Endothelial cell of umbilical vein (primary cell): ENCODE results near the gene STATH. TPM values are rescaled to one million over a fixed set of nuclear protein-coding genes. Genes with fewer than 3 reads are reported as not detected.

Experiments
- BruUV-seq: library from RNA; stranded (reverse); fragments of 400-500 nt; replicated peaks from 2 replicates; lab custom pipeline; 2021; lab: Mats Ljungman, UMichigan
- CTCF ChIA-PET: fragments of 300-600, 350-600 bp; sonication (Branson Sonifier 250); formaldehyde crosslinking; loops from one replicate; lab custom pipeline; 2021; ENCODE audit warnings: antibody characterized with exemption, inconsistent platforms; lab: Charles Lee
- POLR2A ChIA-PET: fragments of 300-600, 350-600 bp; sonication (Branson Sonifier 250); formaldehyde crosslinking; loops from one replicate; lab custom pipeline; 2021; ENCODE audit warnings: antibody characterized with exemption, inconsistent platforms; lab: Charles Lee
- DNase-seq: peaks from one replicate; pipeline ENCODE4 v3.0.0-alpha.2; 2011; ENCODE audit warnings: low read depth, low spot score
- FAIRE-seq: peaks from 2 replicates; lab custom pipeline; 2011; peaks lifted over from hg19 to GRCh38; lab: Jason Lieb, UNC
- H2AFZ ChIP-seq: 2 replicates; pipeline ENCODE4 v1.6.0; 2012; ENCODE audit warnings: low read depth, low read length, control low read depth, inconsistent platforms
- H3K27ac ChIP-seq: 2 replicates; pipeline ENCODE4 v1.5.1; 2011; ENCODE audit warnings: low read depth, mild to moderate bottlenecking, control low read depth, low read length, moderate library complexity; ENCODE audit not compliant: insufficient read depth
- H3K27me3 ChIP-seq, 2 experiments: 2 replicates each; pipeline versions ENCODE4 v1.6.0 to v1.6.1; 2011; ENCODE audit warnings: low read length in 2 of 2, mixed read lengths in 1 of 2; ENCODE audit not compliant: control insufficient read depth in 2 of 2, insufficient read depth in 2 of 2
- H3K36me3 ChIP-seq, 2 experiments: 2 replicates in 1 of 2; 3 replicates in 1 of 2; pipeline ENCODE4 v1.5.1; 2011; ENCODE audit warnings: low read length in 2 of 2, mild to moderate bottlenecking in 1 of 2, moderate library complexity in 1 of 2; ENCODE audit not compliant: control insufficient read depth in 2 of 2, insufficient read depth in 2 of 2; ENCODE audit errors: extremely low read depth in 1 of 2
- H3K4me1 ChIP-seq: 3 replicates; pipeline ENCODE4 v1.5.1; 2011; ENCODE audit warnings: mild to moderate bottlenecking, low read length; ENCODE audit not compliant: control insufficient read depth, insufficient read depth; ENCODE audit errors: extremely low read depth
- H3K4me2 ChIP-seq: 2 replicates; pipeline ENCODE4 v1.6.1; 2011; ENCODE audit warnings: low read length, control low read depth, mixed read lengths; ENCODE audit not compliant: insufficient read depth
- H3K4me3 ChIP-seq, 3 experiments: fragments of 200-600 bp in 1 of 3; sonication (generic), shearing (Covaris generic) in 1 of 3; replicated peaks in 1 of 3; 2 replicates each; pipeline ENCODE4 v1.5.1; 2011 to 2016; ENCODE audit warnings: control low read depth in 3 of 3, low read length in 3 of 3, mild to moderate bottlenecking in 2 of 3, inconsistent platforms in 1 of 3, low read depth in 1 of 3, moderate library complexity in 1 of 3; ENCODE audit not compliant: insufficient read depth in 1 of 3
- H3K79me2 ChIP-seq: 2 replicates; pipeline ENCODE4 v1.6.0; 2012; ENCODE audit warnings: low read length, inconsistent platforms; ENCODE audit not compliant: control insufficient read depth, insufficient read depth
- H3K9ac ChIP-seq: replicated peaks from 2 replicates; pipeline ENCODE3; 2011; ENCODE audit warnings: low read length, control low read depth; ENCODE audit not compliant: insufficient read depth; ENCODE audit errors: extremely low read depth
- H3K9me1 ChIP-seq: replicated peaks from 3 replicates; pipeline ENCODE4 v1.6.0; 2011; ENCODE audit warnings: mild to moderate bottlenecking, low read length; ENCODE audit not compliant: control insufficient read depth, insufficient read depth; ENCODE audit errors: extremely low read depth
- H3K9me3 ChIP-seq: replicated peaks from 2 replicates; pipeline ENCODE4 v1.5.1; 2012; ENCODE audit warnings: low read length, inconsistent platforms; ENCODE audit not compliant: control insufficient read depth, insufficient read depth
- H4K20me1 ChIP-seq: replicated peaks from 2 replicates; pipeline ENCODE3; 2011; ENCODE audit warnings: mild to moderate bottlenecking, low read length; ENCODE audit not compliant: control insufficient read depth, insufficient read depth; ENCODE audit errors: extremely low read depth
- CTCF ChIP-seq, 2 donors: IDR thresholded peaks; 1 replicate in 1 of 2; 2 replicates in 1 of 2; pipeline ENCODE4 v1.5.1; 2011; ENCODE audit warnings: low read length in 2 of 2, mild to moderate bottlenecking in 2 of 2, moderate library complexity in 2 of 2, control low read depth in 1 of 2, inconsistent platforms in 1 of 2, low read depth in 1 of 2; ENCODE audit not compliant: insufficient read depth in 1 of 2; ENCODE audit errors: extremely low read depth in 1 of 2
- FOS ChIP-seq: IDR thresholded peaks from 2 replicates; pipeline ENCODE4 v1.6.1; 2011; ENCODE audit warnings: mild to moderate bottlenecking, low read length, moderate library complexity, borderline replicate concordance; ENCODE audit not compliant: insufficient read depth
- JUN ChIP-seq: IDR thresholded peaks from 2 replicates; pipeline ENCODE4 v1.6.1; 2011; ENCODE audit warnings: borderline replicate concordance, low read depth; ENCODE audit not compliant: insufficient read length, insufficient read depth
- MYC ChIP-seq: IDR thresholded peaks from one replicate; pipeline ENCODE4 v1.6.1; 2011; ENCODE audit warnings: mild to moderate bottlenecking, low read depth, low read length
- POLR2A ChIP-seq: IDR thresholded peaks from 2 replicates; pipeline ENCODE4 v1.6.1; 2012; ENCODE audit warnings: low read depth, mild to moderate bottlenecking, control low read depth, low read length
- POLR2AphosphoS5 ChIP-seq: IDR thresholded peaks from 2 replicates; pipeline ENCODE4 v1.6.1; 2012; ENCODE audit warnings: low read depth, mild to moderate bottlenecking, control low read depth, low read length, moderate library complexity; ENCODE audit not compliant: insufficient read depth
- dilution Hi-C: fragments of 300-500 bp; cut with MboI; formaldehyde crosslinking; loops from one replicate; pipeline ENCODE4 v1.15.0; 2019; ENCODE audit warnings: low sequenced_read_pairs; ENCODE audit not compliant: extremely low pct_ligation_motif_present
- intact Hi-C: fragments of 100-400 bp; cut with micrococcal nuclease; formaldehyde crosslinking; loops from one replicate; pipeline ENCODE4 v1.10.0; 2022
- polyA plus RNA-seq, 4 experiments: library from polyadenylated mRNA; depleted of rRNA in 3 of 4; stranded (reverse) in 3 of 4; unstranded in 1 of 4; fragments of >200 nt; gene quantifications; 2 replicates each; pipeline versions ENCODE4 v1.2.1 to v1.2.3, GENCODE V29; 2011 to 2012; ENCODE audit warnings: missing spikeins in 1 of 4
- total RNA-seq: library from RNA; stranded (reverse); gene quantifications from 2 replicates; pipeline ENCODE4 v1.2.3, GENCODE V29; 2021
- TF ChIP-seq, protein P1 (sequence below): IDR thresholded peaks from 2 replicates; pipeline ENCODE4 v1.6.1; 2011; ENCODE audit not compliant: insufficient read depth, insufficient read length

The STATH gene
- total and polyA plus RNA-seq, 2 donors (not counting 3 experiments of a cell fraction or from before 2014, with no cell fraction given) = not detected

DNA sequence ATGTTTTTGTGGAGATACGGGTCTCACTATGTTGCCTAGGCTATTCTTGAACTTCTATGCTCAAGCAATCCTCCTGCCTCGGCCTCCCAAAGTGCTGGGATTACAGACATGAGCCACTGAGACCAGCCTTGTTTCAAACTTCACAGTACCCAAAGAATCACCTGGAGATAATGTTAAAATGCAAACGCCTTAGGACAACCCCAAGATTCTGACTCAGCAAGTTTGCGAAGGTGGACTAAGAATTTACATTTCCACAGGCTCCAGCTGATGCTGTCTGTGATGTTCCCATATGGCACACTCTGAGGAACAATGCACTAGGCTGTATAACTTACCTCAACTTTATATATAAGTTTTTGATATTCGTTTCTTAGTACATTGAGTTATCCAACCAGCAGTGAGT lies 984 bp upstream of the STATH start:
- ChIA-PET CTCF (no interaction called here), POLR2A (no interaction called here)
- H3K9ac ChIP-seq = no peak overlapping the region
- DNase-seq (no peak), FAIRE-seq (no peak)
- no peak overlapping the region for H3K4me3 ChIP-seq
- H3K27me3 ChIP-seq = no peaks in the 10 kb centered on the region
- intact Hi-C loops = no loop called here
- H3K4me2 ChIP-seq = no peak overlapping the region
- H3K27ac ChIP-seq = no peak overlapping the region
- no peak overlapping the region for H2AFZ ChIP-seq
- H3K4me1 ChIP-seq = peaks cover 4% of the 10 kb centered on the region
- no peaks in the 10 kb centered on the region for H3K36me3 ChIP-seq
- dilution Hi-C loops = no loop called here
- no TSS peak for BruUV-seq
- H4K20me1 ChIP-seq = no peaks in the 10 kb centered on the region
- H3K79me2 ChIP-seq = no peaks in the 10 kb centered on the region
- TF ChIP-seq, protein P1, sequence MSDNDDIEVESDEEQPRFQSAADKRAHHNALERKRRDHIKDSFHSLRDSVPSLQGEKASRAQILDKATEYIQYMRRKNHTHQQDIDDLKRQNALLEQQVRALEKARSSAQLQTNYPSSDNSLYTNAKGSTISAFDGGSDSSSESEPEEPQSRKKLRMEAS = no peak
- TF ChIP-seq MYC (no peak), JUN (no peak), CTCF (IDR thresholded peaks at IDR 0.05; ENCODE audit: extremely low read depth in 1 of 2, insufficient read depth in 1 of 2, low read depth in 1 of 2, low read length in 2 of 2) (no peak), POLR2AphosphoS5 (no peak)
- no peaks in the 10 kb centered on the region for H3K9me1 ChIP-seq
- no peaks in the 10 kb centered on the region for H3K9me3 ChIP-seq

- Histone ChIP-seq H2AFZ (no peak overlapping the region), H3K27ac (no peak overlapping the region), H3K4me3 (peak overlapping the region in 1 of 3 experiments; percentile 5), H3K9me1 (no peaks in the 10 kb centered on the region), H3K27me3 (no peaks in the 10 kb centered on the region), H3K4me1 (peaks cover 4% of the 10 kb centered on the region), H3K9ac (no peak overlapping the region), H4K20me1 (no peaks in the 10 kb centered on the region), H3K36me3 (no peaks in the 10 kb centered on the region), H3K4me2 (peak overlapping the region; percentile 64), H3K9me3 (no peaks in the 10 kb centered on the region), H3K79me2 (no peaks in the 10 kb centered on the region)
- ChIA-PET CTCF (no interaction called here), POLR2A (no interaction called here)
- BruUV-seq = no TSS peak
- intact Hi-C loops (no loop called here), dilution Hi-C loops (no loop called here)
- no peak for TF ChIP-seq POLR2A
- TF ChIP-seq POLR2AphosphoS5 = no peak
- no peak for TF ChIP-seq JUN
- no peak for TF ChIP-seq CTCF (IDR thresholded peaks at IDR 0.05; ENCODE audit: extremely low read depth in 1 of 2, insufficient read depth in 1 of 2, low read depth in 1 of 2, low read length in 2 of 2)
- peak; percentile 65 for TF ChIP-seq FOS
- peak; percentile 26 for DNase-seq
- no peak for FAIRE-seq
Measured at GRCh38 chr4:69999420-69999819, 3.7 kb downstream of the STATH start.
